Activated CD4-positive, alpha-beta T cell treated with anti-CD3 and anti-CD28 coated beads for 36 hours (primary cell): Measurements from ENCODE around the gene FARS2. TPM values are rescaled to one million over a fixed set of nuclear protein-coding genes. Genes with fewer than 3 reads are reported as not detected.
"Not testable (repeated sequence)": the region's sequence is repeated elsewhere in the genome, so short reads cannot be mapped to it uniquely, and the experiment has no call there.

Experiments used
- ATAC-seq: fragments of 200-7000 bp; cut with Tn5 transposase; one replicate; pipeline ENCODE4 v1.10.0; 2021; ENCODE audit warnings: mild to moderate bottlenecking, moderate library complexity
- CTCF ChIA-PET: fragments of 350-600 bp; sonication (Branson Sonifier 250); formaldehyde crosslinking; loops from one replicate; lab custom pipeline; 2021; ENCODE audit warnings: antibody characterized with exemption; lab: Charles Lee
- POLR2A ChIA-PET: fragments of 350-600 bp; sonication (Branson Sonifier 250); formaldehyde crosslinking; loops from one replicate; lab custom pipeline; 2021; ENCODE audit warnings: antibody characterized with exemption, inconsistent platforms; lab: Charles Lee
- DNase-seq: peaks from one replicate; pipeline ENCODE4 v3.0.0-alpha.2; 2020
- H3K27ac Mint-ChIP-seq: one replicate; pipeline ENCODE4 v1.8.0; 2021; ENCODE audit warnings: mixed read lengths
- H3K27me3 Mint-ChIP-seq: one replicate; pipeline ENCODE4 v1.8.0; 2021; ENCODE audit warnings: mixed read lengths
- H3K36me3 Mint-ChIP-seq: one replicate; pipeline ENCODE4 v1.8.0; 2021; ENCODE audit warnings: low read depth, mixed read lengths
- H3K4me1 Mint-ChIP-seq: one replicate; pipeline ENCODE4 v1.8.0; 2021; ENCODE audit warnings: mixed read lengths
- H3K4me3 Mint-ChIP-seq: one replicate; pipeline ENCODE4 v1.8.0; 2021; ENCODE audit warnings: mild to moderate bottlenecking, moderate library complexity, mixed read lengths
- H3K9me3 Mint-ChIP-seq: one replicate; pipeline ENCODE4 v1.8.0; 2021; ENCODE audit warnings: low read depth, mixed read lengths
- intact Hi-C, 2 experiments: fragments of 100-400 bp; cut with DNase I in 1 of 2; cut with micrococcal nuclease in 1 of 2; formaldehyde crosslinking; loops; one replicate each; pipeline versions ENCODE4 v1.14.2 to v1.15.1; 2022 to 2024; cut with DNase I, micrococcal nuclease
- total RNA-seq, 2 experiments: library from RNA; stranded (reverse); gene quantifications; one replicate each; pipeline ENCODE4 v1.2.3, GENCODE V29; 2021

The FARS2 gene
- total RNA-seq, 2 experiments from 2014 or later, result 17.6 to 18.4 TPM

GRCh38 chr6:5677219-5678000 lies 416.1 kb downstream of the FARS2 start:
- H3K4me1 Mint-ChIP-seq, result peaks cover 27% of the 10 kb centered on the region
- ATAC-seq (no peak), DNase-seq (no peak)
- intact Hi-C loops, result no loop called here
- ChIA-PET POLR2A (no interaction called here), CTCF (no interaction called here)
- H3K36me3 Mint-ChIP-seq, result peaks cover 2% of the 10 kb centered on the region
- no peaks in the 10 kb centered on the region for H3K9me3 Mint-ChIP-seq
- H3K27ac Mint-ChIP-seq, result no peak overlapping the region
- no peak overlapping the region for H3K4me3 Mint-ChIP-seq
- no peaks in the 10 kb centered on the region for H3K27me3 Mint-ChIP-seq

GRCh38 chr6:5679270-5679669 lies 418.0 kb downstream of the FARS2 start:
- no peaks in the 10 kb centered on the region for H3K9me3 Mint-ChIP-seq
- H3K4me1 Mint-ChIP-seq, result peaks cover 24% of the 10 kb centered on the region
- no peak for ATAC-seq
- DNase-seq, result no peak
- CTCF ChIA-PET, result no interaction called here
- peaks cover 13% of the 10 kb centered on the region for H3K36me3 Mint-ChIP-seq
- no peaks in the 10 kb centered on the region for H3K27me3 Mint-ChIP-seq
- H3K27ac Mint-ChIP-seq, result no peak overlapping the region
- intact Hi-C loops, result no loop called here
- H3K4me3 Mint-ChIP-seq, result no peak overlapping the region
- POLR2A ChIA-PET, result no interaction called here

- DNase-seq (no peak), ATAC-seq (no peak)
- Mint-ChIP-seq H3K9me3 (no peaks in the 10 kb centered on the region), H3K36me3 (peaks cover 13% of the 10 kb centered on the region), H3K4me3 (no peak overlapping the region), H3K27ac (no peak overlapping the region), H3K27me3 (no peaks in the 10 kb centered on the region), H3K4me1 (peaks cover 24% of the 10 kb centered on the region)
- intact Hi-C loops, result no loop called here
- ChIA-PET POLR2A (no interaction called here), CTCF (interaction anchor here (1.3 kb wide), 1 partner anchor 209 kb away, joined by 3 read pairs; no protein-coding TSS in a partner anchor)
These were observed 418.4 kb downstream of the FARS2 start for GRCh38 chr6:5679691-5680090.

DNA sequence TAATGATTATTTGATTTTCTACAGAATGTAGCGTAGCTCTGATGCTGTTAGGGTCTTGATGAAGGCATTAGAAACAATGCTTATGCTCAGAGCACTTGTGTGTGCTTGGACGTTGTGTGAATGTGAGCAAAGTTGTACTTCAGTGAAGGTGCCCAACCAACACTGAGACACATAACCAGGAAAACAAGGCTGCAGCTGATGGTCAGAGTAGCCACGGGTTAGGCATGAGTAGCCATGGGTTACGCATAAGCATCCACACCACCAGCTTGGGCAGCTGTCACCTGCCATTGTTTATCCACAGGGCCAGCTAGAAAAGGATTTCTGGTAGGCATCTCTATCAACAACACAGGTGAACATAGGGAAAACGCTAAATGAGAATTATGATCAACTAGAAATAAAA lies 418.8 kb downstream of the FARS2 start:
- H3K36me3 Mint-ChIP-seq, result peaks cover 13% of the 10 kb centered on the region
- intact Hi-C loops, result no loop called here
- H3K27me3 Mint-ChIP-seq, result no peaks in the 10 kb centered on the region
- no peak overlapping the region for H3K4me3 Mint-ChIP-seq
- ChIA-PET CTCF (interaction anchor here (1.3 kb wide), 1 partner anchor 209 kb away, joined by 3 read pairs; no protein-coding TSS in a partner anchor), POLR2A (no interaction called here)
- ATAC-seq, result no peak
- H3K4me1 Mint-ChIP-seq, result peaks cover 24% of the 10 kb centered on the region
- H3K9me3 Mint-ChIP-seq, result no peaks in the 10 kb centered on the region
- H3K27ac Mint-ChIP-seq, result no peak overlapping the region
- no peak for DNase-seq

DNA sequence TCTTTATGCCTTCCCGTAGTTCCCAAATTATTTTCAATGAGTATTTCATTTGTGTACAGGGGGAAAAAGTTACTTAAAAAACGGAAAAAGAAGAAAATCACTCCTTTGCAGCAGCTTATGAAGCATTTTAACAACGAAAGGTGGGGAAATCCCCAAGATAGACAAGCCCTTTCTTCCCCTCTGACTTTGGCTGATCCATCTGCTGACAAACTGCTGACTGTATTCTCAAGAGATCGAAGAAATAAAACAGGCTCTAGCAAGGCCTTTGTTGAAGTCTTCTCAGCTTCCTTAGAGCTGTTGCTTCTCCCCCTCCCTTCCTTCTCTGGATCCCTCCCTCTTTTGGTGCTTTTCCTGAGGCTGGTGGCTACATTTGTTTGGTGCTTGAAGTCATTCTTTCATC lies 420.2 kb downstream of the FARS2 start:
- DNase-seq (no peak), ATAC-seq (peak; percentile 58)
- Mint-ChIP-seq H3K9me3 (no peaks in the 10 kb centered on the region), H3K4me3 (no peak overlapping the region), H3K4me1 (peaks cover 24% of the 10 kb centered on the region), H3K27ac (no peak overlapping the region), H3K27me3 (no peaks in the 10 kb centered on the region), H3K36me3 (peaks cover 19% of the 10 kb centered on the region)
- intact Hi-C loops, result no loop called here
- ChIA-PET CTCF (no interaction called here), POLR2A (no interaction called here)

- intact Hi-C loops, result no loop called here
- ChIA-PET POLR2A (no interaction called here), CTCF (no interaction called here)
- H3K36me3 Mint-ChIP-seq, result peaks cover 19% of the 10 kb centered on the region
- H3K27ac Mint-ChIP-seq, result no peak overlapping the region
- H3K9me3 Mint-ChIP-seq, result peaks cover 2% of the 10 kb centered on the region
- no peaks in the 10 kb centered on the region for H3K27me3 Mint-ChIP-seq
- H3K4me1 Mint-ChIP-seq, result peaks cover 24% of the 10 kb centered on the region
- DNase-seq (no peak), ATAC-seq (no peak)
- H3K4me3 Mint-ChIP-seq, result no peak overlapping the region
These were observed 421.2 kb downstream of the FARS2 start for GRCh38 chr6:5682530-5682929.

DNA sequence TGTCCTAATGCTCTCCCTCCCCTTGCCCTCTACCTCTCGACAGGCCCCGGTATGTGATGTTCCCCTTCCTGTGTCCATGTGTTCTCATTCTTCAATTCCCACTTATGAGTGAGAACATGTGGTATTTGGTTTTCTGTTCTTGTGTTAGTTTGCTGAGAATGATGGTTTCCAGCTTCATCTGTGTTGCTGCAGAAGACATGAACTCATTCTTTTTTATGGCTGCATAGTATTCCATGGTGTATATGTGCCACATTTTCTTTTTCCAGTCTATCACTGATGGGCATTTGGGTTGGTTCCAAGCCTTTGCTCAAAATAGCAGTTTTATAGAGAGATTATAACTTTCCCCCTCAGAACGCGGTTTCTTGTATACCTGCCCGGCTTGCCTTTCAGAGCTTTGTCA lies 422.4 kb downstream of the FARS2 start:
- ATAC-seq, POLR2A ChIA-PET, intact Hi-C loops, H3K9me3 Mint-ChIP-seq, H3K27me3 Mint-ChIP-seq, H3K27ac Mint-ChIP-seq, H3K4me3 Mint-ChIP-seq, DNase-seq: not testable (repeated sequence)
- Mint-ChIP-seq H3K4me1 (peaks cover 21% of the 10 kb centered on the region), H3K36me3 (peaks cover 19% of the 10 kb centered on the region)
- CTCF ChIA-PET, result interaction anchor here (0.6 kb wide), 1 partner anchor 14 kb away, joined by 3 read pairs; no protein-coding TSS in a partner anchor

- H3K27me3 Mint-ChIP-seq, result no peaks in the 10 kb centered on the region
- ChIA-PET POLR2A (no interaction called here), CTCF (interaction anchor here (0.6 kb wide), 1 partner anchor 15 kb away, joined by 3 read pairs; no protein-coding TSS in a partner anchor)
- H3K4me3 Mint-ChIP-seq, result no peak overlapping the region
- no peak overlapping the region for H3K27ac Mint-ChIP-seq
- H3K36me3 Mint-ChIP-seq, result peaks cover 19% of the 10 kb centered on the region
- DNase-seq (no peak), ATAC-seq (no peak)
- H3K4me1 Mint-ChIP-seq, result peaks cover 18% of the 10 kb centered on the region
- intact Hi-C loops, result no loop called here
- peaks cover 3% of the 10 kb centered on the region for H3K9me3 Mint-ChIP-seq
These were observed 423.2 kb downstream of the FARS2 start for GRCh38 chr6:5684320-5685053.

- H3K9me3 Mint-ChIP-seq, result peaks cover 10% of the 10 kb centered on the region
These were observed 432.2 kb downstream of the FARS2 start for GRCh38 chr6:5693225-5694145.

GRCh38 chr6:5695260-5696245 lies 434.2 kb downstream of the FARS2 start:
- peaks cover 15% of the 10 kb centered on the region for H3K4me1 Mint-ChIP-seq
- intact Hi-C loops, result no loop called here
- H3K9me3 Mint-ChIP-seq, result peaks cover 4% of the 10 kb centered on the region
- no peak overlapping the region for H3K27ac Mint-ChIP-seq
- ATAC-seq (no peak), DNase-seq (no peak)
- H3K36me3 Mint-ChIP-seq, result peaks cover 18% of the 10 kb centered on the region
- no peak overlapping the region for H3K4me3 Mint-ChIP-seq
- CTCF ChIA-PET, result no interaction called here
- no peaks in the 10 kb centered on the region for H3K27me3 Mint-ChIP-seq
- POLR2A ChIA-PET, result no interaction called here

More at GRCh38 chr6:5693225-5694145, 432.2 kb downstream of the FARS2 start:
- no peak for ATAC-seq
- intact Hi-C loops, result no loop called here
- CTCF ChIA-PET, result no interaction called here
- Mint-ChIP-seq H3K27ac (no peak overlapping the region), H3K27me3 (no peaks in the 10 kb centered on the region), H3K4me1 (peaks cover 12% of the 10 kb centered on the region), H3K4me3 (no peak overlapping the region), H3K36me3 (peaks cover 19% of the 10 kb centered on the region)
- no peak for DNase-seq
- POLR2A ChIA-PET, result no interaction called here
